ENCODE data around the gene SPNS1. TPM values are rescaled to one million over a fixed set of nuclear protein-coding genes. Genes with fewer than 3 reads are reported as not detected.
"Not testable (repeated sequence)": the region's sequence is repeated elsewhere in the genome, so short reads cannot be mapped to it uniquely, and the experiment has no call there.

Gene SPNS1
- total and polyA plus RNA-seq, 4 donors = 11.5 to 20.5 (median 15.7) TPM

- WGBS = 95% methylated on average over 2 of the region's 2 CpGs
- Histone ChIP-seq H3K9ac (ENCODE audit: low read depth in 1 of 2, low read length in 2 of 2) (no peak overlapping the region), H3K4me1 (ENCODE audit: control insufficient read depth in 4 of 4, insufficient read depth in 4 of 4, low read length in 3 of 4) (no peaks in the 10 kb centered on the region), H3K4me3 (ENCODE audit: low read depth in 1 of 3, low read length in 3 of 3) (no peak overlapping the region), H3K36me3 (ENCODE audit: control insufficient read depth in 4 of 4, insufficient read depth in 3 of 4, low read depth in 1 of 4, low read length in 3 of 4) (no peaks in the 10 kb centered on the region), H3K27me3 (ENCODE audit: control insufficient read depth in 4 of 4, insufficient read depth in 4 of 4, low read length in 3 of 4) (no peaks in the 10 kb centered on the region), H3K27ac (ENCODE audit: low read depth in 1 of 2, low read length in 2 of 2) (no peak overlapping the region), H3K9me3 (ENCODE audit: control insufficient read depth in 4 of 4, low read length in 3 of 4) (no peaks in the 10 kb centered on the region)
- DNase-seq (ENCODE audit: low spot score) = no peak
- TF ChIP-seq RXRA (IDR thresholded peaks at IDR 0.05) = no peak
- no peak for TF ChIP-seq HNF4G (IDR thresholded peaks at IDR 0.05)
- no peak for TF ChIP-seq FOXA1 (IDR thresholded peaks at IDR 0.05)
- TF ChIP-seq GABPA (IDR thresholded peaks at IDR 0.05 in 1 of 2, conservative IDR thresholded peaks at IDR 0.05 in 1 of 2) = no peak
Measured at GRCh38 chr16:29000019-29000418, 25.4 kb downstream of the SPNS1 start.

- not testable (repeated sequence) for H3K36me3 ChIP-seq (ENCODE audit: control insufficient read depth in 4 of 4, insufficient read depth in 3 of 4, low read depth in 1 of 4, low read length in 3 of 4); DNase-seq (ENCODE audit: low spot score); H3K9ac ChIP-seq (ENCODE audit: low read depth in 1 of 2, low read length in 2 of 2); H3K27me3 ChIP-seq (ENCODE audit: control insufficient read depth in 4 of 4, insufficient read depth in 4 of 4, low read length in 3 of 4); H3K27ac ChIP-seq (ENCODE audit: low read depth in 1 of 2, low read length in 2 of 2); H3K4me3 ChIP-seq (ENCODE audit: low read depth in 1 of 3, low read length in 3 of 3); H3K4me1 ChIP-seq (ENCODE audit: control insufficient read depth in 4 of 4, insufficient read depth in 4 of 4, low read length in 3 of 4); H3K9me3 ChIP-seq (ENCODE audit: control insufficient read depth in 4 of 4, low read length in 3 of 4)
- 77% methylated on average over 9 of the region's 9 CpGs for WGBS
Measured at GRCh38 chr16:29004496-29005139, 30.0 kb downstream of the SPNS1 start.

- no peak for DNase-seq (ENCODE audit: low spot score)
- TF ChIP-seq FOXA2 (IDR thresholded peaks at IDR 0.05) (no peak), HNF4G (IDR thresholded peaks at IDR 0.05) (no peak), ZBTB33 (IDR thresholded peaks at IDR 0.05) (no peak), REST (IDR thresholded peaks at IDR 0.05) (no peak), FOXA1 (IDR thresholded peaks at IDR 0.05) (no peak), MAX (IDR thresholded peaks at IDR 0.05) (no peak), CTCF (IDR thresholded peaks at IDR 0.05; ENCODE audit: low read depth, low read length, missing input control) (no peak), RXRA (IDR thresholded peaks at IDR 0.05) (no peak), RAD21 (IDR thresholded peaks at IDR 0.05) (no peak), ATF3 (IDR thresholded peaks at IDR 0.05) (no peak), HNF4A (conservative IDR thresholded peaks at IDR 0.05) (no peak), TAF1 (conservative IDR thresholded peaks at IDR 0.05) (no peak), JUND (IDR thresholded peaks at IDR 0.05) (no peak), EGR1 (IDR thresholded peaks at IDR 0.05; ENCODE audit: low read depth in 2 of 2) (no peak), GABPA (IDR thresholded peaks at IDR 0.05 in 1 of 2, conservative IDR thresholded peaks at IDR 0.05 in 1 of 2) (no peak), YY1 (IDR thresholded peaks at IDR 0.05) (no peak)
- H3K4me3 ChIP-seq (ENCODE audit: low read depth in 1 of 3, low read length in 3 of 3) = no peak overlapping the region
- no peaks in the 10 kb centered on the region for H3K36me3 ChIP-seq (ENCODE audit: control insufficient read depth in 4 of 4, insufficient read depth in 3 of 4, low read depth in 1 of 4, low read length in 3 of 4)
- H3K9ac ChIP-seq (ENCODE audit: low read depth in 1 of 2, low read length in 2 of 2) = no peak overlapping the region
- H3K9me3 ChIP-seq (ENCODE audit: control insufficient read depth in 4 of 4, low read length in 3 of 4) = no peaks in the 10 kb centered on the region
- no peaks in the 10 kb centered on the region for H3K4me1 ChIP-seq (ENCODE audit: control insufficient read depth in 4 of 4, insufficient read depth in 4 of 4, low read length in 3 of 4)
- no peak overlapping the region for H3K27ac ChIP-seq (ENCODE audit: low read depth in 1 of 2, low read length in 2 of 2)
- WGBS = 79% methylated on average over 10 of the region's 10 CpGs
- H3K27me3 ChIP-seq (ENCODE audit: control insufficient read depth in 4 of 4, insufficient read depth in 4 of 4, low read length in 3 of 4) = no peaks in the 10 kb centered on the region
Measured at GRCh38 chr16:29007730-29008593, 33.4 kb downstream of the SPNS1 start.

Data from liver (tissue), 9 donors.